GM12878 (cell line): ENCODE results near the gene LHX5. TPM values are rescaled to one million over a fixed set of nuclear protein-coding genes. Genes with fewer than 3 reads are reported as not detected.

ENCODE experiments used
- ATAC-seq: fragments of 200-7000 bp; cut with Tn5 transposase; 3 replicates; pipeline ENCODE4 v1.9.1; 2020; ENCODE audit warnings: mild to moderate bottlenecking, moderate library complexity
- BruUV-seq: library from RNA; stranded (reverse); fragments of 400-500 nt; replicated peaks from 2 replicates; lab custom pipeline; 2021; lab: Mats Ljungman, UMichigan
- CTCF ChIA-PET: fragments of 300-600 bp; sonication (Branson Sonifier 250); formaldehyde crosslinking; extraction: SDS; loops from one replicate; lab custom pipeline; 2021; ENCODE audit warnings: inconsistent platforms; lab: Yijun Ruan, JAX
- POLR2A ChIA-PET: fragments of 350-600 bp; formaldehyde crosslinking; extraction: SDS; loops from one replicate; lab custom pipeline; 2021; ENCODE audit warnings: inconsistent platforms; lab: Charles Lee
- RAD21 ChIA-PET: fragments of 300-600 bp; sonication (Branson Sonifier 250); formaldehyde crosslinking; loops from one replicate; lab custom pipeline; 2023; ENCODE audit warnings: antibody characterized with exemption; ENCODE audit not compliant: unreplicated experiment; lab: Charles Lee
- SMC1A ChIA-PET: fragments of 300-600 bp; sonication (Branson Sonifier 250); formaldehyde crosslinking; loops from one replicate; lab custom pipeline; 2023; ENCODE audit not compliant: unreplicated experiment, uncharacterized antibody; lab: Charles Lee
- DNase-seq: peaks from one replicate; pipeline ENCODE4 v3.0.0-alpha.2; 2011; ENCODE audit warnings: low read depth, low spot score
- FAIRE-seq: peaks from 3 replicates; lab custom pipeline; 2011; peaks lifted over from hg19 to GRCh38; lab: Jason Lieb, UNC
- H2AFZ ChIP-seq: 2 replicates; pipeline ENCODE4 v1.6.0; 2011; ENCODE audit warnings: low read depth, low read length, control low read depth; ENCODE audit not compliant: control insufficient read depth
- H3K27ac ChIP-seq: 2 replicates; pipeline ENCODE4 v1.5.1; 2011; ENCODE audit warnings: control low read depth; ENCODE audit not compliant: control insufficient read depth, insufficient read depth
- H3K27me3 ChIP-seq, 2 experiments: replicated peaks in 1 of 2; 2 replicates each; pipeline versions ENCODE4 v1.6.0 to v1.6.1; 2011; ENCODE audit warnings: low read length in 1 of 2; ENCODE audit not compliant: control insufficient read depth in 2 of 2, insufficient read depth in 2 of 2
- H3K36me3 ChIP-seq, 2 experiments: 2 replicates each; pipeline ENCODE4 v1.5.1; 2011; ENCODE audit warnings: low read length in 1 of 2; ENCODE audit not compliant: control insufficient read depth in 2 of 2, insufficient read depth in 2 of 2
- H3K4me1 ChIP-seq: 2 replicates; pipeline ENCODE4 v1.6.1; 2011; ENCODE audit warnings: mild to moderate bottlenecking, low read length, moderate library complexity, mixed read lengths; ENCODE audit not compliant: control insufficient read depth, insufficient read depth
- H3K4me2 ChIP-seq: 2 replicates; pipeline ENCODE4 v1.6.0; 2011; ENCODE audit warnings: control low read depth; ENCODE audit not compliant: control insufficient read depth, insufficient read depth
- H3K4me3 ChIP-seq: fragments of 200-600 bp; sonication (generic); 2 replicates; pipeline ENCODE4 v1.5.1; 2016
- H3K79me2 ChIP-seq: 2 replicates; pipeline ENCODE4 v1.6.0; 2011; ENCODE audit warnings: low read length; ENCODE audit not compliant: control insufficient read depth, insufficient read depth
- H3K9ac ChIP-seq: 2 replicates; pipeline ENCODE4 v1.8.0; 2011; ENCODE audit warnings: low read length, control low read depth, mixed read lengths; ENCODE audit not compliant: control insufficient read depth, insufficient read depth
- H3K9me3 ChIP-seq: replicated peaks from 3 replicates; pipeline ENCODE4 v1.5.1; 2011; ENCODE audit warnings: mild to moderate bottlenecking, low read length; ENCODE audit not compliant: control insufficient read depth, insufficient read depth
- H4K20me1 ChIP-seq: 2 replicates; pipeline ENCODE4 v1.6.0; 2011; ENCODE audit not compliant: control insufficient read depth, insufficient read depth
- BACH1 ChIP-seq: fragments of 450-650 bp; IDR thresholded peaks from 2 replicates; pipeline ENCODE4 v1.6.1; 2017; ENCODE audit warnings: mild to moderate bottlenecking, borderline replicate concordance
- ETV6 ChIP-seq, 2 experiments: fragments of 450-650 bp in 1 of 2; IDR thresholded peaks in 1 of 2; conservative IDR thresholded peaks in 1 of 2; 2 replicates each; pipeline ENCODE4 v1.6.1; 2014; ENCODE audit warnings: antibody characterized with exemption in 1 of 2, borderline replicate concordance in 1 of 2, low read depth in 1 of 2, mild to moderate bottlenecking in 1 of 2, moderate library complexity in 1 of 2
- MTA2 ChIP-seq: fragments of 450-650 bp; IDR thresholded peaks from 2 replicates; pipeline ENCODE4 v1.6.1; 2016; ENCODE audit warnings: low read depth, mild to moderate bottlenecking, moderate library complexity
- NFIC ChIP-seq: IDR thresholded peaks from 2 replicates; pipeline ENCODE4 v1.6.1; 2012; ENCODE audit warnings: low read depth, mild to moderate bottlenecking, inconsistent platforms, low read length, moderate library complexity
- NR2C2 ChIP-seq: IDR thresholded peaks from 2 replicates; pipeline ENCODE4 v1.6.1; 2011; ENCODE audit warnings: borderline replicate concordance, low read depth; ENCODE audit not compliant: control insufficient read depth, insufficient read length
- RELA ChIP-seq: fragments of 450-650 bp; IDR thresholded peaks from 2 replicates; pipeline ENCODE4 v1.8.0; 2014; ENCODE audit warnings: borderline replicate concordance; ENCODE audit not compliant: partially characterized antibody
- SIX5 ChIP-seq: IDR thresholded peaks from 2 replicates; pipeline ENCODE4 v1.6.1; 2011; ENCODE audit warnings: mild to moderate bottlenecking, low read depth, low read length, moderate library complexity; ENCODE audit not compliant: severe bottlenecking
- SPI1 ChIP-seq: IDR thresholded peaks from 2 replicates; pipeline ENCODE4 v1.6.1; 2011; ENCODE audit warnings: low read depth, mild to moderate bottlenecking, low read length, moderate library complexity, borderline replicate concordance; ENCODE audit not compliant: insufficient read depth
- STAT3 ChIP-seq: IDR thresholded peaks from 2 replicates; pipeline ENCODE4 v1.6.1; 2011; ENCODE audit warnings: low read depth, low read length, improper control_type of control experiment
- SUPT20H ChIP-seq: IDR thresholded peaks from 2 replicates; pipeline ENCODE4 v1.6.1; 2011; ENCODE audit warnings: low read depth, mild to moderate bottlenecking, low read length, moderate library complexity, borderline replicate concordance; ENCODE audit not compliant: control insufficient read depth
- WGBS: methylation state at CpG from one replicate; pipeline ENCODE4 v1.1.6; 2016; ENCODE audit warnings: low lambda C conversion rate; ENCODE audit not compliant: insufficient replicate concordance, insufficient coverage; ENCODE audit errors: missing lambda C conversion rate; 5-methylcytosine and 5-hydroxymethylcytosine counted together
- in situ Hi-C: fragments of 300-500 bp; cut with MboI; formaldehyde crosslinking; loops from 9 replicates; pipeline ENCODE4 v1.14.3; 2018; ENCODE audit warnings: mixed read lengths
- intact Hi-C: fragments of 100-400 bp; cut with micrococcal nuclease; formaldehyde crosslinking; loops from one replicate; pipeline ENCODE4 v1.14.2; 2022; ENCODE audit not compliant: unreplicated experiment
- polyA plus RNA-seq, 11 experiments: library from polyadenylated mRNA; depleted of rRNA in 4 of 11; unstranded in 6 of 11; stranded (reverse) in 5 of 11; fragments of >200 nt; fragmentation: Nextera tagmentation in 4 of 11; fragmentation: Illumina TruSeq in 1 of 11; extraction: Ambion mirVana in 4 of 11; extraction: Trizol in 1 of 11; gene quantifications; 1 replicate in 1 of 11; 2 replicates in 10 of 11; pipeline versions ENCODE4 v1.2.1 to v1.2.3, GENCODE V29; 2011 to 2016; ENCODE audit warnings: inconsistent platforms in 2 of 11, missing spikeins in 2 of 11, low read depth in 1 of 11
- total RNA-seq, 4 experiments: library from RNA; depleted of rRNA in 3 of 4; stranded (reverse); fragments of >200 nt in 3 of 4; fragmentation: Illumina TruSeq in 1 of 4; extraction: Trizol in 1 of 4; gene quantifications; 2 replicates each; pipeline versions ENCODE4 v1.2.1 to v1.2.3, GENCODE V29; 2013 to 2021
- TF ChIP-seq, protein P1 (sequence below): fragments of 450-650 bp; formaldehyde crosslinking; IDR thresholded peaks from 2 replicates; pipeline ENCODE4 v1.4.0; 2020; ENCODE audit warnings: mild to moderate bottlenecking, moderate library complexity
- TF ChIP-seq, protein P2 (sequence below): fragments of 450-650 bp; IDR thresholded peaks from 2 replicates; pipeline ENCODE4 v1.6.1; 2018; ENCODE audit warnings: mild to moderate bottlenecking, low read depth, moderate library complexity; ENCODE audit not compliant: partially characterized antibody
- TF ChIP-seq, protein P3 (sequence below): IDR thresholded peaks from 2 replicates; pipeline ENCODE4 v1.6.1; 2012; ENCODE audit warnings: low read depth, low read length, improper control_type of control experiment

LHX5 gene
- total and polyA plus RNA-seq, 10 of the 15 experiments (the other 5 are each of a cell fraction or from before 2014, with no cell fraction given) = 0.03 TPM; not detected in 9

DNA sequence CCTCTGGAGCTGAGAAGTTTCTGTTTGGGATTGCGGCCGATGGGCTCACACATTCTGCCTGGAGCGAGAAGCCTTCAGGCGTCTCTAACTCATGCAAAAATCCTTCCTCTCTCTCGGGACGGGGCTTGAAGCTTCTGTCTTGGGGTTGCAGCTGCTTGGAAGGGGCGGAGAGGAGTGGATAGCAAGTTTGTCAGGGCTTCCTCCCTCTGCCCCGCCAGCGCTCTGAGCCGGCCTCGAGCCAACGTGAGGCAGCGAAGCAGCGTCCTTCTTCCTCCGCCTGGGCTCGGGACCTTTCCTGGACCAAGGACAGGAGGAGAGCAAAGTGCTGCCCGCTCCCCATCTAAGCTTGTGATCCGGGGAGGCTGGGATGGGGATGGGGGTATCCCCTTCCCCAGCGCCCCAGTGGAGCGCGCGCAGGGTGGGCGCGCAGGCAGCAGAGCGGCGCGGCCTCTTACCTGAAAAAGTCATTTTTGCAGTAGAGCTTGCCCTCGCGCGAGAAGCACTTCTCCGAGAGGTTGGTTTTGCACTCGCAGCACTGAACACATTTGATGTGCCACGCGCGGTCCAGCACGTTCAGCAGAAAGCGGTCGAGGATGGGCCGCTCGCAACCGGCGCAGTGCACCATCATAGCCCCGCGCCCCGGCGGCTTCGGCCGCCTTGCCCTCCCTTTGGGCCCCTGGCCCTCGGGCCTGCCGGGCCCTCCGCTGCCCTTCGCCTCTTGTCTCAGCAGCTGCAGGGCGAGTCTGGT, 626 bp downstream of the LHX5 start:
- Histone ChIP-seq H3K4me1 (no peaks in the 10 kb centered on the region), H3K4me3 (no peak overlapping the region), H3K4me2 (no peak overlapping the region), H3K9me3 (no peaks in the 10 kb centered on the region), H3K27me3 (peaks cover 29 to 41% of the 10 kb centered on the region in 2 experiments), H2AFZ (no peak overlapping the region), H3K79me2 (no peaks in the 10 kb centered on the region), H4K20me1 (no peaks in the 10 kb centered on the region), H3K27ac (no peak overlapping the region), H3K9ac (no peak overlapping the region), H3K36me3 (no peaks in the 10 kb centered on the region)
- ATAC-seq = no peak
- TF ChIP-seq SIX5 (no peak), ETV6 (conservative IDR thresholded peaks at IDR 0.05 in 1 of 2, IDR thresholded peaks at IDR 0.05 in 1 of 2; ENCODE audit: borderline replicate concordance in 1 of 2, low read depth in 1 of 2) (no peak), RELA (no peak), NR2C2 (no peak), MTA2 (no peak), NFIC (no peak), BACH1 (no peak), SUPT20H (no peak), STAT3 (no peak), SPI1 (no peak)
- TF ChIP-seq, protein P1, sequence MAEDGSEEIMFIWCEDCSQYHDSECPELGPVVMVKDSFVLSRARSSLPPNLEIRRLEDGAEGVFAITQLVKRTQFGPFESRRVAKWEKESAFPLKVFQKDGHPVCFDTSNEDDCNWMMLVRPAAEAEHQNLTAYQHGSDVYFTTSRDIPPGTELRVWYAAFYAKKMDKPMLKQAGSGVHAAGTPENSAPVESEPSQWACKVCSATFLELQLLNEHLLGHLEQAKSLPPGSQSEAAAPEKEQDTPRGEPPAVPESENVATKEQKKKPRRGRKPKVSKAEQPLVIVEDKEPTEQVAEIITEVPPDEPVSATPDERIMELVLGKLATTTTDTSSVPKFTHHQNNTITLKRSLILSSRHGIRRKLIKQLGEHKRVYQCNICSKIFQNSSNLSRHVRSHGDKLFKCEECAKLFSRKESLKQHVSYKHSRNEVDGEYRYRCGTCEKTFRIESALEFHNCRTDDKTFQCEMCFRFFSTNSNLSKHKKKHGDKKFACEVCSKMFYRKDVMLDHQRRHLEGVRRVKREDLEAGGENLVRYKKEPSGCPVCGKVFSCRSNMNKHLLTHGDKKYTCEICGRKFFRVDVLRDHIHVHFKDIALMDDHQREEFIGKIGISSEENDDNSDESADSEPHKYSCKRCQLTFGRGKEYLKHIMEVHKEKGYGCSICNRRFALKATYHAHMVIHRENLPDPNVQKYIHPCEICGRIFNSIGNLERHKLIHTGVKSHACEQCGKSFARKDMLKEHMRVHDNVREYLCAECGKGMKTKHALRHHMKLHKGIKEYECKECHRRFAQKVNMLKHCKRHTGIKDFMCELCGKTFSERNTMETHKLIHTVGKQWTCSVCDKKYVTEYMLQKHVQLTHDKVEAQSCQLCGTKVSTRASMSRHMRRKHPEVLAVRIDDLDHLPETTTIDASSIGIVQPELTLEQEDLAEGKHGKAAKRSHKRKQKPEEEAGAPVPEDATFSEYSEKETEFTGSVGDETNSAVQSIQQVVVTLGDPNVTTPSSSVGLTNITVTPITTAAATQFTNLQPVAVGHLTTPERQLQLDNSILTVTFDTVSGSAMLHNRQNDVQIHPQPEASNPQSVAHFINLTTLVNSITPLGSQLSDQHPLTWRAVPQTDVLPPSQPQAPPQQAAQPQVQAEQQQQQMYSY = no peak
- TF ChIP-seq, protein P2, sequence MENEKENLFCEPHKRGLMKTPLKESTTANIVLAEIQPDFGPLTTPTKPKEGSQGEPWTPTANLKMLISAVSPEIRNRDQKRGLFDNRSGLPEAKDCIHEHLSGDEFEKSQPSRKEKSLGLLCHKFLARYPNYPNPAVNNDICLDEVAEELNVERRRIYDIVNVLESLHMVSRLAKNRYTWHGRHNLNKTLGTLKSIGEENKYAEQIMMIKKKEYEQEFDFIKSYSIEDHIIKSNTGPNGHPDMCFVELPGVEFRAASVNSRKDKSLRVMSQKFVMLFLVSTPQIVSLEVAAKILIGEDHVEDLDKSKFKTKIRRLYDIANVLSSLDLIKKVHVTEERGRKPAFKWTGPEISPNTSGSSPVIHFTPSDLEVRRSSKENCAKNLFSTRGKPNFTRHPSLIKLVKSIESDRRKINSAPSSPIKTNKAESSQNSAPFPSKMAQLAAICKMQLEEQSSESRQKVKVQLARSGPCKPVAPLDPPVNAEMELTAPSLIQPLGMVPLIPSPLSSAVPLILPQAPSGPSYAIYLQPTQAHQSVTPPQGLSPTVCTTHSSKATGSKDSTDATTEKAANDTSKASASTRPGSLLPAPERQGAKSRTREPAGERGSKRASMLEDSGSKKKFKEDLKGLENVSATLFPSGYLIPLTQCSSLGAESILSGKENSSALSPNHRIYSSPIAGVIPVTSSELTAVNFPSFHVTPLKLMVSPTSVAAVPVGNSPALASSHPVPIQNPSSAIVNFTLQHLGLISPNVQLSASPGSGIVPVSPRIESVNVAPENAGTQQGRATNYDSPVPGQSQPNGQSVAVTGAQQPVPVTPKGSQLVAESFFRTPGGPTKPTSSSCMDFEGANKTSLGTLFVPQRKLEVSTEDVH = no peak
- TF ChIP-seq, protein P3, sequence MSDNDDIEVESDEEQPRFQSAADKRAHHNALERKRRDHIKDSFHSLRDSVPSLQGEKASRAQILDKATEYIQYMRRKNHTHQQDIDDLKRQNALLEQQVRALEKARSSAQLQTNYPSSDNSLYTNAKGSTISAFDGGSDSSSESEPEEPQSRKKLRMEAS = no peak
- CTCF ChIA-PET = no interaction called here
- SMC1A ChIA-PET = no interaction called here
- RAD21 ChIA-PET = no interaction called here
- intact Hi-C loops = no loop called here
- in situ Hi-C loops = no loop called here
- DNase-seq = no peak
- no peak for FAIRE-seq
- WGBS = 29% methylated on average over 42 of the region's 53 CpGs
- BruUV-seq = no TSS peak
- POLR2A ChIA-PET = no interaction called here
